ENCODE measurements around the gene ELP5. TPM values are rescaled to one million over a fixed set of nuclear protein-coding genes. Genes with fewer than 3 reads are reported as not detected.

The ELP5 gene
- total RNA-seq, 1 donor from 2014 or later, result 36.9 TPM

DNA sequence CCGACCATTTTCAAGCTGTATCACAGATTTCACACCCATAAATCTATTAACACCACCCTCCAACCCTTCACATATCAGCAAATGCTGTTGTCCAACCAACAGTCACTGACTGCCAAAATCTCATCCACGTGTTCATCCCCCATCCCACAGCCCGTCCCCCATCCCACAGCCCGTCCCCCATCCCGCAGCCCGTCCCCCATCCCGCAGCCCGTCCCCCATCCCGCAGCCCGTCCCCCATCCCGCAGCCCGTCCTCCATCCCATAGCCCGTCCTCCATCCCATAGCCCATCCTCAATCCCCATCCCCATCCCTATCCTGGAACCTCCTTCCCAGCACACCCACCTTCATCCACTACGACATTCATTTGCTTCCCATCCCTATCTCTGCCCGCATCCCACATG lies 46.5 kb upstream of the ELP5 start:
- DNase-seq (ENCODE audit: low spot score), result no peak

DNA sequence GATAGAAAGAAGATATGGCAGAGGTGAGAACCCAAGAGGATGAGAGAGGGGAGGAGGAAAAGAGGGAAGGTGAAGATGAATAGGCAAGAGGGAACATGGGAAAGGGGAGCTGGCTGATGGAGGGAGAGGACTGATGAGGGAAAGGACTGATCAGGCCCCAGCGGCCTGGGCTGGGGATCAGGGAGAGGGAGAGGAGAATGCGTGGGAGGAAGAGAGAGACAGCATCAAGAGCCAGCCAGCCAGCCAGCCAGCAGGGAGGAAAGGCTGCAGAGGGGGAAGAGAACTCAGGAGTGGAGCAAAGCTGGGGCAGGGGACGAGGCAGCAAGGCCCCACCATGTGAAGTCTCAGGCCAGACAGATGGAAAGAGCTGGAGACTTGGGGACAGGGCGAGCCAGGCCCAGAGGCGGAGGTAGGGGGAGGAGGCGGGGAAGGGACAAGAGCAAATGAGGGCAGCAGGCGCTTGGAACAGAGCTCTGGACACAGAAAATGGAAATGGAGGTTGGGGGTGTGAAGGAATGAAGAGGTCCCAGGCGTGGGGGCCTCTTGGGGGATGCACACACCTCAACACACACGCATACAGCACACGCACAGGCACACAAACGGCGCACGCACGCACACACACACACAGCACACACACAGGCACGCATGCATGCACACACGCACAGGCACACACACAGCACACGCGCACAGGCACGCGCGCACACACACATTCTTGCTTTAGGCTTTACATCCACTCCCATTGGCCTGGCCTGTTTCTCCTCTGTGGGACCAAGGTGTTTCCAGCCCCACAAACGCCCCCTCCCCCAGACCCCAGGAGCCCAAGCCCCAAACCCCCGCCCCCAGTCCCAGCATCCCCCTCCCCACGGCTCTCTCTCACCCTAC lies 44.7 kb upstream of the ELP5 start:
- no peak overlapping the region for H3K27ac Mint-ChIP-seq (ENCODE audit: unreplicated experiment)
- TF ChIP-seq, protein P1, sequence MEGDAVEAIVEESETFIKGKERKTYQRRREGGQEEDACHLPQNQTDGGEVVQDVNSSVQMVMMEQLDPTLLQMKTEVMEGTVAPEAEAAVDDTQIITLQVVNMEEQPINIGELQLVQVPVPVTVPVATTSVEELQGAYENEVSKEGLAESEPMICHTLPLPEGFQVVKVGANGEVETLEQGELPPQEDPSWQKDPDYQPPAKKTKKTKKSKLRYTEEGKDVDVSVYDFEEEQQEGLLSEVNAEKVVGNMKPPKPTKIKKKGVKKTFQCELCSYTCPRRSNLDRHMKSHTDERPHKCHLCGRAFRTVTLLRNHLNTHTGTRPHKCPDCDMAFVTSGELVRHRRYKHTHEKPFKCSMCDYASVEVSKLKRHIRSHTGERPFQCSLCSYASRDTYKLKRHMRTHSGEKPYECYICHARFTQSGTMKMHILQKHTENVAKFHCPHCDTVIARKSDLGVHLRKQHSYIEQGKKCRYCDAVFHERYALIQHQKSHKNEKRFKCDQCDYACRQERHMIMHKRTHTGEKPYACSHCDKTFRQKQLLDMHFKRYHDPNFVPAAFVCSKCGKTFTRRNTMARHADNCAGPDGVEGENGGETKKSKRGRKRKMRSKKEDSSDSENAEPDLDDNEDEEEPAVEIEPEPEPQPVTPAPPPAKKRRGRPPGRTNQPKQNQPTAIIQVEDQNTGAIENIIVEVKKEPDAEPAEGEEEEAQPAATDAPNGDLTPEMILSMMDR (IDR thresholded peaks at IDR 0.05; ENCODE audit: unreplicated experiment), result no peak
- DNase-seq (ENCODE audit: low spot score), result no peak
- H3K27me3 Mint-ChIP-seq (ENCODE audit: unreplicated experiment), result peaks cover 20% of the 10 kb centered on the region
- H3K4me3 Mint-ChIP-seq (ENCODE audit: unreplicated experiment), result no peak overlapping the region
- H3K4me1 Mint-ChIP-seq (ENCODE audit: unreplicated experiment), result peaks cover 32% of the 10 kb centered on the region
- H3K9me3 Mint-ChIP-seq (ENCODE audit: unreplicated experiment), result no peaks in the 10 kb centered on the region
- H3K36me3 Mint-ChIP-seq (ENCODE audit: low read depth, unreplicated experiment), result peaks cover 26% of the 10 kb centered on the region

More for the DNA sequence above, 46.5 kb upstream of the ELP5 start:
- Mint-ChIP-seq H3K27me3 (ENCODE audit: unreplicated experiment) (peaks cover 21% of the 10 kb centered on the region), H3K4me1 (ENCODE audit: unreplicated experiment) (peaks cover 25% of the 10 kb centered on the region), H3K27ac (ENCODE audit: unreplicated experiment) (peak overlapping the region; percentile 90), H3K4me3 (ENCODE audit: unreplicated experiment) (peak overlapping the region; percentile 81), H3K36me3 (ENCODE audit: low read depth, unreplicated experiment) (peaks cover 34% of the 10 kb centered on the region), H3K9me3 (ENCODE audit: unreplicated experiment) (no peaks in the 10 kb centered on the region)
- TF ChIP-seq, protein P1 (IDR thresholded peaks at IDR 0.05; ENCODE audit: unreplicated experiment), result no peak

DNA sequence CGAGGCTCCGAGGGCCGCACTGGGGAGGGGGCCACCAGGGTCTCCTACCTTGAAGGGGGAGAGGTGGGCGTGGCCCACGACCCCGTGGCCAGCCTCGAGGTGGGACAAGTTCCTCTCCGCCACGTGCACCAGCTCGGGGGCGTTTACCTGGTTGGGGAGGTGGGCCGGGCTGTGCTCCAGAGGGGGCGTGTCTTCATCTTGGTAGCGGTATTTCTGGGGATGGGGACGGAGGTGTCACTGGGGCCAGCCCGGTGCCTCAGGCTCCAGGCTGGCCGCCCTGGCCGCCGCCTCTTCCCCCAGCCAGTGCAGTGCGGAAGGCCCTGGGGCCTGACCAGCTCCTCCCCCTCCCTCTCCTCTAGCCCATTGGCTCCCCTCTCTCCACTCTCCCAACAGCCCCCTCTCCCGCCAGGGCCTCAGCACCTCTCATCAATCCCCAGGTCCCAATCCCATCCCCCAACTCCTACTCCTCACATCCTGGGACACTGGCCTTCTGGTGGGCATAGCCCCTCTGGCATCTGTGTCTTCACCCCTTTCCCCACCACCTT lies 43.9 kb upstream of the ELP5 start:
- no peak for DNase-seq (ENCODE audit: low spot score)
- Mint-ChIP-seq H3K27ac (ENCODE audit: unreplicated experiment) (no peak overlapping the region), H3K4me3 (ENCODE audit: unreplicated experiment) (peak overlapping the region; percentile 77), H3K9me3 (ENCODE audit: unreplicated experiment) (no peaks in the 10 kb centered on the region), H3K4me1 (ENCODE audit: unreplicated experiment) (peaks cover 33% of the 10 kb centered on the region), H3K27me3 (ENCODE audit: unreplicated experiment) (peaks cover 17% of the 10 kb centered on the region), H3K36me3 (ENCODE audit: low read depth, unreplicated experiment) (peaks cover 19% of the 10 kb centered on the region)
- TF ChIP-seq, protein P1 (IDR thresholded peaks at IDR 0.05; ENCODE audit: unreplicated experiment), result no peak

DNA sequence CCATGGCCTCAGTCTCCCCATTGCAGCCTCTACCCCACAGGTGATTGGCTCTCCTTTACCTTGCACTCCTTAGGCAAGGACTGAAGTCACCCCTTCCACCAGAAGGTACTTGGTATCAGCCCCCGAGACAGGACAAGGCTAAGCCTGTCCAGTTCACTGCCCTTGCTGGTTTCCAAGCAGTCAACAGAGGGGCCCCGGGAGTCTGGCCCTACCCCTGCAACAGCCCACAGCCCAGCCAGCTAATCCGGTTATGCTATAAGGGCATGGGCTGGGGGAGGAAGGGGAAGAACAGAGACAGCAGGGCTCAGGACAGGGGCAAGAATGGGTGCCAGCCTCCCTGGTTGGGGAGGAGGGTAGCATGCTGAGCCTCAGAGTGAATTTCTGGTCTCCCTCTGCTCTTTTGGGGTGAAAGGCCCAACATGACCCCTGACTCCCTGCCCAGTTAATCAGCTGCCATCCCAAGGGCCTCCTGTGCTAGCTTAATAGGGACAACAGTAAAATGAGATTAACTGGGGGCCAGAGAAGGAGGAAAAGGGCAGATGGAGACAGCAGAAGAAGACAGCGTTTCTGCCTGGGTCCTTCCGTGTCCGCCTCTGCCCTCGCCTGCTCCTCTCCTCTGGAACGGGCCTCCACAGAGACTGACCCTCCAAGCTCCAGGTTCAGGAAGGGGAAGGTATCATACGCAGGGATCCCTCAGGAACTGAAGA lies 43.1 kb upstream of the ELP5 start:
- Mint-ChIP-seq H3K27ac (ENCODE audit: unreplicated experiment) (no peak overlapping the region), H3K9me3 (ENCODE audit: unreplicated experiment) (no peaks in the 10 kb centered on the region), H3K4me1 (ENCODE audit: unreplicated experiment) (peaks cover 39% of the 10 kb centered on the region), H3K27me3 (ENCODE audit: unreplicated experiment) (peaks cover 22% of the 10 kb centered on the region), H3K36me3 (ENCODE audit: low read depth, unreplicated experiment) (peaks cover 23% of the 10 kb centered on the region), H3K4me3 (ENCODE audit: unreplicated experiment) (peak overlapping the region; percentile 77)
- TF ChIP-seq, protein P1 (IDR thresholded peaks at IDR 0.05; ENCODE audit: unreplicated experiment), result no peak
- no peak for DNase-seq (ENCODE audit: low spot score)
